ENCODE measurements around the gene DOCK8.

Gene DOCK8

DNA sequence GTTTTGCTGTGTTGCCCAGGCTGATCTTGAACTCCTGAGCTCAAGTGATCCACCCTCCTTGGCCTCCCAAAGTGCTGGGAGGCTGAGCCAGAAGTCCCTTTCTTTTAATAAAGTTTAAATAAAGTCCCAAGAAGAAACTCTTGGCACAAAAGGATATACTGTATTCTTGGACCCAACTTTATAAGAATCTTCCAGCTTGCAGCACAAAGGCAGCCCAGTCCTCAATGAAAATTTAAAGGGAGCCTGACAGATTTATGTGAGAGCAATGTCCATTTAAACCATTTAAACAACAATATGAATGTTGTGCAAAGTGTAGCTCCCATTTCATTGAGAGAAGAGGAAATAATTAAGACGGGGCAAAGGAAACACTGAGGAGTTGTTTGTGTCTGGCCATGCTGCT, 217.0 kb downstream of the DOCK8 start:
- DNase-seq: no peak

DNA sequence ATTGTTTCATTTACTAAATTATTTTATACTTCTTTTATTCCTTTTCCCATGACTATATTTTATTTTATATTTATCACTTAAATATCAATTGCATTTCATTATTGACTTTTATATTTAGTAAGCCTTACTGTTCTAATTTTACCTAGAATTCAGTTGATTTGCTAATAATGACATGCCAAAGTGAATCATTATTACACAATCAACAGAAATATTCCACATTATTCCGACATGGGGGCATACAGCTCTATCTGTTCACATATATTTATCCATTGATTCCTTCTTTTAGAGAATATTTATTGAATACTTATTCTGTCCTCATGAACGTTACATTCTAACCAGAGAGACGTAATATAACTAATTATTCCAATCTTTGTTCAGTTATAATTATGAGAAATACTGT, 221.8 kb downstream of the DOCK8 start:
- DNase-seq: no peak

DNA sequence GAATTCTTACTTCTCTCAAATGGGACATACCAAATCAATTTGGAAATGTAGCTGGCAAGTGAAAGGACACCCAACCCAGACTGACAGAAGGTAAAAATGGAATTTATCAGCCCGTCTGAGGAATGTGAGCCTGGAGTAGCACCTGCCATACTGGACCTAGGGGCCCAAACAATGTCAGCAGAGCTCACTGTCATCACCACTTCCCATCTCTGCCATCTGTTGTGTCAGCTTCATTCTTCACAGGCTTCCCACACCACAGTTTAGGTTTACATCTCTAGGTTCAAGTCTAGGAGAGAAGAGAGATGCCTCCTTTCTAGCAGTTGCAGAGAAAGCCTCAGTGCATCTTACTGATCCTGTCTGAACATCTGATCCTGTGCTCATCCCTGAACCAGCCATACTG, 222.4 kb downstream of the DOCK8 start:
- DNase-seq: no peak

DNA sequence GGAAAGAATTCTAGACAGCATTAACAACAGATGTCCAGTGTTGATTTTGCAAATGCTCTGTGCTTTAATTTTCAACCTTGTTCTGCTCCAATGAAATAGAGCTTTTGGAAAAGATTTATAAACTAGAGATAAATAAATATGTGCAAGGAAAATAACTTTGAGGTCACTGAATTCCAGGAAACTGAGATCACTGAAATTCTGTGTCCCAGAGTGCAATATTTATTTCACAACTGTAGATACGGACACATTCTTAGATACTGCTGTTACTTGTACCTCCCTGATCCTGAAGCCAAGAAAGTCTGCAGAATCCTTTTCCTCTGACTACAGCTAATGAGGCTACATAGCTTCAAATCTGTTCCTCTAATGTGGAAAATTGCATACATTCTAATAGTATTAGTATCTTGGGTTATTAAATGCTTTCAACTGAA, 222.9 kb downstream of the DOCK8 start:
- no peak for DNase-seq

DNA sequence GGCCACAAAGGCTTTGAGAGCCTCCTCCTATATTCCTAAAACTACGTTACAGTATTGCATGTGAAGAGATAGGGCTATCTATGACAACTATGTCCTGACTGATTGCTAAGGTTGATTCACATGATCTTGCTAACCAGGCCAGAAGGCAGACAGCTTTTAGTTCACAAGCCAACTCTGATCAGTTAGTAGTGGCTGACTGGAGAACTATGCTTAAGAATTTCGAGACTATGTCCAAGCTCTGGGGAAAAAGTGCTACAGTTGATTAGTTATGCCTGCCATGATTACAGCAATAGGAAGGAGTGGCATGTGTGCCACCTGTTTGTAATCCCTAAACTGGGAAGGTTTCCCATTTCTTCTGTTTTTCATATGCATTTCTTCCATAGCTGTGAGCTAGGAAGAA, 223.4 kb downstream of the DOCK8 start:
- DNase-seq: no peak

DNA sequence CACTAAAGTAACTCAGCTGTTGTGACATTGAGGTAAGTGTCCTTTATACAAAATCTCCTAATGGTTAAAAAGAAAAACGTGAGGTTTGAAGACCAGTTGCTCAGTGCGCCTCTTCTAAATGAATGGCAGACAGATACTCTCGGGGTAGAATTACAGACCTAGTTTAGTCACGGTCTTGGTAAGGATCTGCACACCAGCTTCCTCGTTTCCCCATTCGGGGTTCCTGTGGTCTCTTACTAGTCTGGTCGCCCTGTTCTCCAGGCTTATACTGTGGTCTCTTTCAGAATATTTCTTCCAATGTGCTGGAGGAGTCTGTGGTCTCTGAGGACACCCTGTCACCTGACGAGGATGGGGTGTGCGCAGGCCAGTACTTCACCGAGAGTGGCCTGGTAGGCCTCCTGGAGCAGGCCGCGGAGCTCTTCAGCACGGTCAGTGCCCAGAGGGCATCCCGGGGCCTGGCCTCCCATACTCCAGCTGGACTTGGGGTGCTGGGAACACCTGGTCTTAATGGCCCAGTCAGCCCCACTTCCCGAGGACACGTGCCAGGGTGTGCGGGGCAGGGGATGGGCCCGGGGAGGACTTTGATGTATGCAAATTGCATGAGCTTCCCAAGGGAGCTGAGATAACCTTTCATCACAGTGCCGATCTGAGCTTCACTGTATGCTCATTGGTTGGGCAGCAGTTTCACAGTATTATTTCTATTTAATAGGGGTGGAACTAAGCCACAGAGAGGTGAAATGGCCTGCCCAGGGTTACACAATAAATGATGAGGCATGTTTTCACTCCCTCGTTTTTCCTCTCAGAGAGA, 224.5 kb downstream of the DOCK8 start:
- DNase-seq: no peak

DNA sequence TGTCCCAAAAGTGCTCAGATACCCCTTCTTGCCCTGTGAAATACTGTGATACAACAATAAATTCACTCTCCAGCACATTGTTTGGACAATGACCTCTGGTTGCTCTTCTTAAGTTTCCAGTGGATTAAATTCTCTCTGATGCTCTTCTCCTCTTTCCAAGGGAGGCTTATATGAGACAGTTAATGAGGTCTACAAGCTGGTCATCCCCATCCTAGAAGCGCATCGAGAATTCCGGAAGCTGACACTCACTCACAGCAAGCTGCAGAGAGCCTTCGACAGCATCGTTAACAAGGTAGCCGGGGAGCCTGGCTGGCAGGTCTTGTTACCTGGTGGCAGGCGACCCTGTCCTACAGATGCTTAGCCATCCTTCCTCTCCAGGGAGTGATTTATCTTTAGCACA, 226.5 kb downstream of the DOCK8 start:
- no peak for DNase-seq

DNA sequence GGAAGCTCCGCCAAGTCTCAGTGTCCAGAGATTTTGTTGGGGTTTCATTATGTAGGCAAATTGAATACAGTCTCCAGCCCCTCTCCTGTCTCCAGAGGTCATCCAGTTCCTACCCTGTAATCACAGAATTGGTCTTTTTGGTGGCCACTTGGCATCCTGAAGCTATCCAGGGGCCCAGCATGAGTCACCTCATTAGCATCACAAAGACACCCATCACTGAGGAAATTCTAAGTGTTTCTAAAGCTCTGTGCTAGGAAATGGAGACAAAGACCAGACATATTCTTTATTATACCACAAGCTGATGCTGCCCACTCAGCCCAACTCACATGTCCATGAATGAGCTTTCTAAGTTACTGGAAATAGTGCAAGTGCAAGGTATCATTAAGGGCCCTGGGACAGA, 229.9 kb downstream of the DOCK8 start:
- DNase-seq: no peak

DNA sequence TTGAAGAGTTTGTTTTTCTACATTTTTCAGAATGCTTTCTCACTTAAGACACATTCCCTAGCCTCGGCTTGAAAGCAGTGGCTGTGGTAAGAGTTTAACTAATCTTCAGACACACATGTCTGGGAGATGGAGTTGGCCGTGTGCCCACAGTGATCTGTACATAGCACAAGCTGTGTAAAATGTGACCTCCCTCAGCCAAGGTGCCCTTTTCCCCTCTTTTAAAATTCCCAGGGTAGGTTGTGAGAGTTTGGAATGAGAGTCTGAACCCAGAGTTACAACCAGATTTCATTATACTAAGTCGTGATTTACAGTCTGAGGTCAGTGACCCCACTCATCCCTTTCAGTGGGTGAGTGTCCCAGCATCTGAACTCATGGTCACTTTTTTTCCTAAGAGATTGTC, 230.4 kb downstream of the DOCK8 start:
- no peak for DNase-seq

DNA sequence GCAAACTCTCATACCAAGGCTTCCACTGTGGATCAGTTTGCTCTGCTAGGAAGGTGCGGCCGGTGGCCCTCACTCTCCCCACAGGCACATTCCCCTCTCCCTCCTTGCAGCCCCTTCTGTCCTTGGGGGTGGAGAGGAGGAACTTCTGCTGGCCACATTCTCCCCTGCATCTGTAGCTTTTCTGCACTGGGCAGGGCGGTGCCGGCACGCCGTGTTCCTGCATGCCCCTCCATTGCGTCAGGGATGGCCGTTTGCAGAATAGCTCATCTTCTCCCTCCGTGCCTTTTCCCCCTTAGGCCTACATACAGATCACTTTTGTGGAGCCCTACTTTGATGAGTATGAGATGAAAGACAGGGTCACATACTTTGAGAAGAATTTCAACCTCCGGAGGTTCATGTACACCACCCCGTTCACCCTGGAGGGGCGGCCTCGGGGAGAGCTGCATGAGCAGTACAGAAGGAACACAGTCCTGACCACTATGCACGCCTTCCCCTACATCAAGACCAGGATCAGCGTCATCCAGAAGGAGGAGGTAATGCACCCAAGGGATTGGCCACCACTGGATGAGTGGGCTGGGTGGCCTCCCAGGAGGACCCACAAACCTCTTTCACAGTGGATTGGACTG, 231.5 kb downstream of the DOCK8 start:
- no peak for DNase-seq

DNA sequence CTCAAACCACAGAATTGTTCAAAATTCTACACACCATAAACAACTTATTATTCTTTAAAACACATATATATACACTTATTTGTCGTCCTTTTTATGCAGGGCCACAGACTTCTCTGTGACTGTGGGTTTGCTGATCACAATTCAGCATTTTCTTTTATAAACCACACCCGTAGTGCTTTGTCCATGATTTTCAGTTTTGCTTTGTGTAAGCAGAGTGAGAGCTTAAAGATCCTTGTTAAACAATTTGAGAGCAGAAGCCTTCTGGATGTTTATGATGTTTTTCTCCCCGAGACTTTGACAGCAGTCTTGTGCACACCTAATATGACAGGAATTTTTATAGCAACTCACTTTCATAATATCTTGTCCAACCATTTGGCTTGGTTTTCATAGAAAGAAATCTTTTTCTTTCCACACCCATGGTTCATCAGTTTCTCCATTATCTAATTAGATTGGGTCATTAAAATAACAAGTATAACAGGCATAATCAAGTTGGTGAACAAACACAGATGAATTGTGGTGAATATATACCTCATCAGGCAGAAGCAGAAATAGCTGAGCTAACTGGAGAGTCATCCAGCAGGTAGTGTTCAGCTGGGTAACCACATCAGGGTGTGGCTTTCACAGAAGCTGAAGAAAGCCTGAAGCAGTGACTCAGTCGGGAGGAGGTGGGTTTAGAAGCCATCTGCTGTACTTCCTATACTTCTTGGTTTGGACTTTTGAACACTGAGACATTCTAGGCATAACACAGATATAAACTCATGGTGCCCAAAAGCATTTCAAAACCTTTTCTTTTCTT, 232.8 kb downstream of the DOCK8 start:
- DNase-seq: no peak

DNA sequence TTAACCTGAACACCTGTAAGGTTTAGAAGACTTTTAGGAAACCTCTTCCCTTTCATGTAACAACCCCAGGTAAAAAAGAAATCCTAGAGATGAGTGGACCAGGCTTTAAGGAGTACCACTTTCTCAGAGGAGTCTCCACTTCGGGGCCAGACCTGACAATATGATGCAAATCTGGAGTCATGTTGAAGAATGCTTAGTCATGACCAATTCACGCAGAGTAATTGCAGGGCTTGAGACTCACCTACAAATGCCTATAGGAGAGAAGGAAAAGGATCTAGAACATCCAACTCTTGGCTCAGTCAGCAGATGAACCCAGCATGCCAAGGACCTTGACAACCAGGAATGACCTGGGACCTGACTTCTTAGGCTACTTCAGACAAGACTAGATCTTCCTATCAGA, 235.4 kb downstream of the DOCK8 start:
- no peak for DNase-seq

DNA sequence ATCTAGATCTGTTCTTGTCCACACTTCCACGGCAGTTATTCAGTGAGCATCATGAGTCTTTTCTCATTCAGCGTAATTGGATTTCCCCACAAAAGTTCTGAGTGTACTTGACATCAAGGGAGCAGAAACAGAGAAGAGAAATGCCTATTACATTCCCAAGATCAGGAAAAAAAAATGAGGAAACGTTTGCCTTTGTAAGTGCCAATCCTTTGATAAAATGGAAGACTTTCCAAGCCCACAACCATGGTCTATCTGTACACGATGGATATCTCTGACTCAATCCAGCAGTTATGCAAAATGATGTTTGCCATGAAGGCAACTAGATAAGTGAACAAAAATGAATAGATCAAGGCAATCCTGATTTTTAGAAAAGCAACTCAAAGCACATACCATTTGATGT, 235.9 kb downstream of the DOCK8 start:
- DNase-seq: no peak

DNA sequence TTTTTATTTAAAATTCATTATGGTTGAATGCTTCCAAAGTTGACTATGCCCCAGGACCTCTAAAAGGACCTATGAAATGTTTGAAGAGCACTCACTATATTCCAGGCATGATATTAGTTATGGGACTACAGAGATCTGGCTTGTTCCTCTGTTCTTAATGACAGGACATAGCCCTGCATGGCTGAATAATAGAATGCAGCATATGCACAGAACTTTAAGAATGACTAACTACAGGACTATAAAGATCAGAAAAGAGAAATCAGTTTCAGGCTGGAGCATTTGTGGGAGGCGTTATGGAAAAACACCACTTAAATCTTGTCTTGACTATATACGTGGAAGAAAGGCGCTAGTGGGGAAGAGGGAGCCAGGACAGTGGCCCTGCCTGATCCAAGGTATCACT, 239.2 kb downstream of the DOCK8 start:
- no peak for DNase-seq

DNA sequence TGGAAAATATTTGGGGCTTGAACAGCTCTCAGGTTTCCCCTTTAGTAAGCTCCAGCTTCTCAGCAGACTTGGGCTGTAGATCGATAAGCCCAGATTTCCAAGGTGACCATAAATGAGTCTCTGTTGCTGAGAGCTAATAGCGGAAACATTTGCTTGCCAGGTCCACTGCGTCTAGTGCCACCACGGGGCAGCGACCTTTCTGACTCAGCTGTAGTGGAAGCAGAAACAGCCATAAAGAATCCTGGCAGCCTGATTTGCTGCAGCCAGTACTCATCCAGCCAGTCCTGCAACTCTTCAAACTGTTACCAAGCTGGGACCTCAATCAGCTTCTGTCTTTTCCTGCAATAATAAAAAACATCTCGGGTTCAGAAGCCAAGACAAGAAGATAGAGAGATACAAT, 241.7 kb downstream of the DOCK8 start:
- no peak for DNase-seq

DNA sequence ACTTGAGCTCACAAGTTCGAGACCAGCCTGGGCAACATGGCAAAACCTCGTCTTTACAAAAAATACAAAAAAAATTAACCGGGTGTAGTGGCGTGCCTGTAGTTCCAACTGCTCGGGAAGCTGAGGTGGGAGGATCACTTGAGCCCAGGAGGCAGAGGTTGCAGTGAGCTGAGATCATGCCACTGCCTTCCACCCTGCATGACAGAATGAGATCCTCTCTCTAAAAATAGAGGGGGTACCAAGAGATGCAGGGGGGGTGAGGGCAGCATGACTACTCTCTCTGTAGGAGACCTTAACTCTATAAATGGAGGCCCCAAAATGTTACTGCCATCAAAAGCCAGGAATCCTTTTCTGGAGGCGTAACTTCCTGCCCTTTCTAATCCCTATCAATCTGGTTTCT, 243.9 kb downstream of the DOCK8 start:
- DNase-seq: no peak

DNA sequence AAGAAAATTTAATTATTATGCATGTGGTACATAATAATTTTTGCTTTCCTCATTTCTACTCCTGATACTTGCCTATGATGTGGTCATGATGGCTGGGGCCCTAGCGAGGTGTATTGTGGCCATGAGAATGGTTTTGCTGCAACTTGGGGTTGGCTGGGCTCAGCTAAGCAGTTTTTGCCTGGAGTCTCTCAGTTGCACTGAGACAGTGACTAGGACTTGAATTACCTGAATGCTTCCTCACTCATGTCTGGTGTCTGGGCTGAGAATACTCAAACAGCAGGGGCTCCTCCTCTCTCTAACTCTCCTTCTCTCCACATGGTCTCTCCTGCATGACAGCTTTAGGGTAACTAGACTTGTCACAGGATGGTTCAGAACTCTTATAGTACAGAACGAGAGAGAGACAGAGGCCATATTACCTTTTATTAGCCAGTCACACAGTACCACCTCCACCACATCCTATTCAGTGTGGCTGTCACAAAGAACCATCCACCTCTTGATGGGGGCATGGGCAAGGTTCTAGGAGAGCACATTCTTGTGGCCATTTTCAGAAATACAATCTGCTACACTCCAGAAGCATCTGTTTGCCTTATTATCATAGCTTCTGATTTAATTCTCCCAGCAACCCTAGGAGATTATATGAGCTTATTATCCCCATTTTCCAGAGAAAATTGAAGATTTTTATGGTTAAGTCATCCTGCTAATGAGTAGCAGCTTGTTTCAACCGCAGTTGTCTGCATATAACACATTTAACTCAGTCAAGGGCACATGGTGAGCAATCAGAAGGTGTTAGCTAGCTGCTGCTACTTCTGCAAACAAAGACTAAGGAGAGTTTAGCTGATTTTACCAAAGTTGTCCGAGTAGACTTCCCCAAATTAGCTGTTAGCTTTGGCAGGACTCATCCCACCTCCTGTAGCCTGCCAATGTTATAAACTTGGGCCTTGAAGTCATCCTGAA, 245.1 kb downstream of the DOCK8 start:
- no peak for DNase-seq

DNA sequence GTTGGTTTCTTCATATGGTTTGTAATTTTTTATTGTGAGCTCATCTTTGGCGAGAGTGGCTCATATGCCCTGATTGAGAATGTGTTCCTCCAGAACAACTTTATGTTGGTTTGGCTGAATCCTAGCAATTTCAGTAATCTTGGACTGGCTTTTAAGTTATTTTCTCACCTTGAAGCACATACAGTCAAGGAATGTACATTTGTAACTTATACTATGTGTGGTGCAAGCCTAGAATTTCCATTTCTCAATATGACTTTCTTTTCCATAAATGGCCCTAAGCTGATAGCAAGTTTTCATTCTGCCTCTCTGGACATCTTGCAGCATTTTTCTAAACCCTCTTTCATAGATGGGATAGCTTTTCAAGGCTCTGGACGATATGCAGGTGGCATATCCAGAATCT, 247.5 kb downstream of the DOCK8 start:
- no peak for DNase-seq

DNA sequence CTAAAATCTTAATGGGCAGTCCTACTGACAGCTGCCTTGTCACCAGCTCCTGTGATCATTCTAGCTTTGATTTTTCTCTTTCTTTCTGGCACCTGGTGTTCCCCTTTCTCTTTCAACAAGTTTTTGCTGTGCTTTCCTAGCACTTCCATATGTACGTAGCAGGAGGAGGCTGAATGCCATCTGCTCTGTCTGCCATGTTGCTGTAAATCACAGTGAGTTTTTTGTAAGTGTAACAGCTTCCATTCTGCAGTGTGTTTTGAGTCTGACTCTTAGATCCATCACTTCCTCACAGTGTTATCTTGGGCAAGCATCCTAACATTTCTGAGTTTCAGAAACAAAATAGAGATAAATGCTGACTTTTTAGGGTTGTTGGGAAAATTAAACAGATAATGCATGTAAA, 247.9 kb downstream of the DOCK8 start:
- no peak for DNase-seq

DNA sequence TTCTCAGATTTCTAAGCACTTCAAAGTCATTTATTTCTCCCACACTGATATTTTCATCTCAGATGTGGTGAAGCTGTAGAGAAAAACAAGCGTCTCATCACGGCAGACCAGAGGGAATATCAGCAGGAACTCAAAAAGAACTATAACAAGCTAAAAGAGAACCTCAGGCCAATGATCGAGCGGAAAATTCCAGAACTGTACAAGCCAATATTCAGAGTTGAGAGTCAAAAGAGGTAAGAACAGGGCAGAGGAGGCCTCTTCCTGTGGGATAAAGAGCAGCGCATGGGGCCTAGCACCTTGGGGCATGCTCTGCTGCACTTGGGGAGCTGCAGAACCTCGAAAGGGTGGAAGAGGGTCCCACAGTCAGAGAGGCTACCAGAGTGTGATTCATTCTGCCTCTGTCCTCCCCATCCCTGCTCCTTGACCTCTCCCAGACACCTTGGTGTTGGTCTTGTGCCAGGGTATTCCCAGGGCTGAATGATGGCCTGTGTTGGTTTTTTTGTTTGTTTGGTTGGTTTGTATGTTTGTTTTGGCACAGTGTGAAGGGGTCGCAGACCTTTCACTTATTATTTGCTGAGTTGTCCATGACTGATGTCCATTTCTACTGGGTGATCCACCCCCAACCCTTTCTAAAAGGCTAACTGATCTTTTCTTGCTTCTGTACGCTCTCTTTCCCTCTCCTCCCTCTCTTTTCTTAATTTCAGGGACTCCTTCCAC, 248.9 kb downstream of the DOCK8 start:
- DNase-seq: no peak

DNA sequence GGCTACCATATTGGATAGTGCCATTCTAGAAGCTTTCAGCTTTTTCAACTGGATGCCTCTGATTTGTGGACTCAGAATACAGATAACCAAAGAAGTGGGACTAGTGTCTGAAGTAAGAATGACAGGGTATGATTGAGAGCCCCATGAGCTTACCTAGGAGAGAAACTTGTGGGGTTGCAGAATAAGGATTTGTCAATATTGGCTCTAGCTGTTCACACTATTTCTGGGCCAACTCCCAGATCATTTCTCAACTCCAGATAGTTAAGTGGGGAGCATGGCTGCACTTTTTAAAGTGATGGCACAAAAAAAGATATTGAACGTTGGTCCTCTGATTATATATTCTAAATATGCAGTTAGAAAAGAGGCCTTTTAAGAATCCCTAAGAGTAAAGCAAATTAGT, 252.1 kb downstream of the DOCK8 start:
- no peak for DNase-seq

DNA sequence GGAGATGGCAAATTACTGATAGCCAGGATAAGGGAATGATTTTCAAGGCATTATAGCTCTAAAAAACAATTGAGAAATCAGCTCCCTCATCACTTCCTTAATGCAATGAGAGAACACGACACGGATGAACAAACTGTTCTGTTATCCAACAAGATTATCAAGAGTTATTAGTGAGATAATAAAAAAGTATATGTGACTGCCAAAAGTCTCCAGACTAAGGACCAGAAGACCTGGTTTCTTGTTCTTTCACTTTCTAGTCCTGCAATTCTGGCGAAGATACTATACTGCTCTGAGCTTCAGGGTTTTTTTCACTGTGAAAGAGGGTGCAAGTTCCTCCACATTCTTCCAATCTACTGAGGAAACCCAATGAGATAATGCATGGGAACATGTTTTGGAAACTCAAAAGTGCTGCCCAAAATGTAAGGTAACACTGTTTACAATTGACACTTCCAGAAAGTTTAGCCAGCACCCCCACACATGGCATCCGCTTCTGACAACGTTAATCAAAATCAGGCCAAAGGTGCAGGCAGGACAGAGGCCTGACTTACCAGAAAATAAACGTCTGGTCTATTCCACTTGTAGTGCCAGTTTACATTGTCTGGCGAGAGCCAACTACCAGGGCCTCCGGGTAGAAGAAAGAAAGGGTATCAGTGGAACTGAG, 254.2 kb downstream of the DOCK8 start:
- no peak for DNase-seq

Data from NCI-H1930 (cell line).